Measurements from ENCODE around the gene TM9SF4.
"Not testable (repeated sequence)": the region's sequence is repeated elsewhere in the genome, so short reads cannot be mapped to it uniquely, and the experiment has no call there.

The TM9SF4 gene

GRCh38 chr20:32189691-32190615 lies 80.4 kb downstream of the TM9SF4 start:
- DNase-seq (ENCODE audit: low read depth): no peak
- TF ChIP-seq CTCF (IDR thresholded peaks at IDR 0.05; ENCODE audit: low read depth, low read length) (no peak), MYC (IDR thresholded peaks at IDR 0.05; ENCODE audit: low read depth, low read length) (no peak), MAX (IDR thresholded peaks at IDR 0.05; ENCODE audit: low read depth, low read length) (no peak), POLR2A (IDR thresholded peaks at IDR 0.05; ENCODE audit: extremely low read depth, insufficient read length) (no peak)
- no peak overlapping the region for H3K4me3 ChIP-seq (ENCODE audit: low read depth, low read length)

- no peak overlapping the region for H3K4me3 ChIP-seq (ENCODE audit: low read depth, low read length)
- DNase-seq (ENCODE audit: low read depth): no peak
- TF ChIP-seq POLR2A (IDR thresholded peaks at IDR 0.05; ENCODE audit: extremely low read depth, insufficient read length) (no peak), CTCF (IDR thresholded peaks at IDR 0.05; ENCODE audit: low read depth, low read length) (no peak), MYC (IDR thresholded peaks at IDR 0.05; ENCODE audit: low read depth, low read length) (no peak)
Measured at GRCh38 chr20:32190616-32191415, 81.3 kb downstream of the TM9SF4 start.

- no peak for DNase-seq (ENCODE audit: low read depth)
- no peak overlapping the region for H3K4me3 ChIP-seq (ENCODE audit: low read depth, low read length)
- TF ChIP-seq POLR2A (IDR thresholded peaks at IDR 0.05; ENCODE audit: extremely low read depth, insufficient read length): no peak
- no peak for TF ChIP-seq MAX (IDR thresholded peaks at IDR 0.05; ENCODE audit: low read depth, low read length)
- no peak for TF ChIP-seq CTCF (IDR thresholded peaks at IDR 0.05; ENCODE audit: low read depth, low read length)
- no peak for TF ChIP-seq MYC (IDR thresholded peaks at IDR 0.05; ENCODE audit: low read depth, low read length)
Measured at GRCh38 chr20:32191422-32191821, 81.9 kb downstream of the TM9SF4 start.

GRCh38 chr20:32191873-32192272 lies 82.4 kb downstream of the TM9SF4 start:
- no peak for TF ChIP-seq CTCF (IDR thresholded peaks at IDR 0.05; ENCODE audit: low read depth, low read length)
- TF ChIP-seq MYC (IDR thresholded peaks at IDR 0.05; ENCODE audit: low read depth, low read length): no peak
- no peak for TF ChIP-seq MAX (IDR thresholded peaks at IDR 0.05; ENCODE audit: low read depth, low read length)
- no peak for TF ChIP-seq POLR2A (IDR thresholded peaks at IDR 0.05; ENCODE audit: extremely low read depth, insufficient read length)
- H3K4me3 ChIP-seq (ENCODE audit: low read depth, low read length): no peak overlapping the region
- DNase-seq (ENCODE audit: low read depth): no peak

GRCh38 chr20:32192698-32193097 lies 83.2 kb downstream of the TM9SF4 start:
- H3K4me3 ChIP-seq (ENCODE audit: low read depth, low read length): no peak overlapping the region
- TF ChIP-seq MYC (IDR thresholded peaks at IDR 0.05; ENCODE audit: low read depth, low read length) (no peak), MAX (IDR thresholded peaks at IDR 0.05; ENCODE audit: low read depth, low read length) (no peak), CTCF (IDR thresholded peaks at IDR 0.05; ENCODE audit: low read depth, low read length) (no peak), POLR2A (IDR thresholded peaks at IDR 0.05; ENCODE audit: extremely low read depth, insufficient read length) (no peak)
- no peak for DNase-seq (ENCODE audit: low read depth)

- not testable (repeated sequence) for DNase-seq (ENCODE audit: low read depth); H3K4me3 ChIP-seq (ENCODE audit: low read depth, low read length)
Measured at GRCh38 chr20:32193336-32193735, 83.8 kb downstream of the TM9SF4 start.

Measured in NB4 (cell line).